NB4 (cell line): ENCODE results near the gene JHY.

Source experiments
- DNase-seq: peaks from one replicate; pipeline ENCODE4 v3.0.0; 2010; ENCODE audit warnings: low read depth
- H3K4me3 ChIP-seq: one replicate; pipeline ENCODE4 v1.5.1; 2011; ENCODE audit warnings: mild to moderate bottlenecking, low read depth, low read length, moderate library complexity
- MYC ChIP-seq: IDR thresholded peaks from 2 replicates; pipeline ENCODE4 v1.6.1; 2011; ENCODE audit warnings: low read depth, low read length
- POLR2A ChIP-seq: IDR thresholded peaks from 2 replicates; pipeline ENCODE4 v1.6.1; 2011; ENCODE audit warnings: mild to moderate bottlenecking; ENCODE audit not compliant: insufficient read length; ENCODE audit errors: extremely low read depth
- TF ChIP-seq, protein P1 (sequence below): IDR thresholded peaks from 2 replicates; pipeline ENCODE4 v1.6.1; 2011; ENCODE audit warnings: low read depth, low read length
- TF ChIP-seq, protein P2 (sequence below): IDR thresholded peaks from one replicate; pipeline ENCODE4 v1.5.1; 2012; ENCODE audit warnings: low read depth, low read length

The JHY gene

DNA sequence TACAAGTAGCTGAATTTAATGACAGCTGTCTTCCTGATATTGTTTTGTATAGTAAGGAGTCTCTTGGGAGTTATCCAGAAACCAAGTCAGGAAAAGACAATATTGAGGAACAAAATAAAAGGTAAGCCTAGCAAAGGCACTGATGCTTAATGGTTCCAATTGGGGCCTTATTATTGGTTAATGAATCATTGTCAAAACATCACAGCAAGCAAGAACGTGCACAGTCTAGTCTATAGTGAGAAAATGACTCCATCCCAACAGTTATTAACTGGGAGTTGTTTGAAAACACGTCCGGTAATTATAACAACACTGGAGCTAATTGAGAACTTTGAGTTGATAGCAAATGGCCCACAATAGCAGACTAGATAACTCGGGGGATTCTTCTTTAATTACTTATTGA lies 81.4 kb downstream of the JHY start:
- TF ChIP-seq MYC: no peak
- TF ChIP-seq, protein P1, sequence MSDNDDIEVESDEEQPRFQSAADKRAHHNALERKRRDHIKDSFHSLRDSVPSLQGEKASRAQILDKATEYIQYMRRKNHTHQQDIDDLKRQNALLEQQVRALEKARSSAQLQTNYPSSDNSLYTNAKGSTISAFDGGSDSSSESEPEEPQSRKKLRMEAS: no peak
- no peak for TF ChIP-seq POLR2A
- TF ChIP-seq, protein P2, sequence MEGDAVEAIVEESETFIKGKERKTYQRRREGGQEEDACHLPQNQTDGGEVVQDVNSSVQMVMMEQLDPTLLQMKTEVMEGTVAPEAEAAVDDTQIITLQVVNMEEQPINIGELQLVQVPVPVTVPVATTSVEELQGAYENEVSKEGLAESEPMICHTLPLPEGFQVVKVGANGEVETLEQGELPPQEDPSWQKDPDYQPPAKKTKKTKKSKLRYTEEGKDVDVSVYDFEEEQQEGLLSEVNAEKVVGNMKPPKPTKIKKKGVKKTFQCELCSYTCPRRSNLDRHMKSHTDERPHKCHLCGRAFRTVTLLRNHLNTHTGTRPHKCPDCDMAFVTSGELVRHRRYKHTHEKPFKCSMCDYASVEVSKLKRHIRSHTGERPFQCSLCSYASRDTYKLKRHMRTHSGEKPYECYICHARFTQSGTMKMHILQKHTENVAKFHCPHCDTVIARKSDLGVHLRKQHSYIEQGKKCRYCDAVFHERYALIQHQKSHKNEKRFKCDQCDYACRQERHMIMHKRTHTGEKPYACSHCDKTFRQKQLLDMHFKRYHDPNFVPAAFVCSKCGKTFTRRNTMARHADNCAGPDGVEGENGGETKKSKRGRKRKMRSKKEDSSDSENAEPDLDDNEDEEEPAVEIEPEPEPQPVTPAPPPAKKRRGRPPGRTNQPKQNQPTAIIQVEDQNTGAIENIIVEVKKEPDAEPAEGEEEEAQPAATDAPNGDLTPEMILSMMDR: no peak
- H3K4me3 ChIP-seq: no peak overlapping the region
- DNase-seq: no peak

DNA sequence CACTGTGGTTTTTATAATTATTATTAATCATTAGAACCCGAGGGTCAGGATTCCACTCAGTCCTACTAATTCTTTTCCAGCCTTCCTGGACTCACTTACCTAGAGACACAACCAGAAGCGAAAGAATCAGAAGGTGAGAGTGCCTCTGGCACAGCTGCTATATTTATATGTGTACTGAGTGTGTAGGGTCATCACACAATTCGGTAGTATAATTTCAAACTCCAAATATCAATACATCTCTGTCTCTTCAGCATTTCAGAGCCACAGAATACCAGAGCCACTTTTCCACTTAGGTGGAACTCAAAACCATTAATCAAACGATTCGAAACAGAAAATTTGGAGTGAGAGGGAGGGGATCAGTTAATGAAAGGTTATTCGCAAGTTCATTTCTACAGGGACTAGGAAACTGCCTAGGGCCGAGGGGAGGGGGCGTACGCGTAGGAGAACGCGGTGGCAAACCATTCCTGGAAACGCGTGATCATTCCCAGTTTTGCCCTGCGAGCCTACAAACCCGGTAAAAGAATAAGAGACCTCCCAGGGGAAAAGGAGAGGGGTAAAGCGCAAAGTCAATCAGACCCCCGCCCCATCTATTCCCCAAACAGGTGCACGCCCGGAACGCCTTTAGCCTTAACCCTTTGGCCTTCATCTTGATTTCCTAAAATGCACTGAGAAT lies 93.6 kb downstream of the JHY start:
- no peak overlapping the region for H3K4me3 ChIP-seq
- TF ChIP-seq MYC (no peak), POLR2A (no peak)
- TF ChIP-seq, protein P2: no peak
- TF ChIP-seq, protein P1: no peak
- DNase-seq: no peak

DNA sequence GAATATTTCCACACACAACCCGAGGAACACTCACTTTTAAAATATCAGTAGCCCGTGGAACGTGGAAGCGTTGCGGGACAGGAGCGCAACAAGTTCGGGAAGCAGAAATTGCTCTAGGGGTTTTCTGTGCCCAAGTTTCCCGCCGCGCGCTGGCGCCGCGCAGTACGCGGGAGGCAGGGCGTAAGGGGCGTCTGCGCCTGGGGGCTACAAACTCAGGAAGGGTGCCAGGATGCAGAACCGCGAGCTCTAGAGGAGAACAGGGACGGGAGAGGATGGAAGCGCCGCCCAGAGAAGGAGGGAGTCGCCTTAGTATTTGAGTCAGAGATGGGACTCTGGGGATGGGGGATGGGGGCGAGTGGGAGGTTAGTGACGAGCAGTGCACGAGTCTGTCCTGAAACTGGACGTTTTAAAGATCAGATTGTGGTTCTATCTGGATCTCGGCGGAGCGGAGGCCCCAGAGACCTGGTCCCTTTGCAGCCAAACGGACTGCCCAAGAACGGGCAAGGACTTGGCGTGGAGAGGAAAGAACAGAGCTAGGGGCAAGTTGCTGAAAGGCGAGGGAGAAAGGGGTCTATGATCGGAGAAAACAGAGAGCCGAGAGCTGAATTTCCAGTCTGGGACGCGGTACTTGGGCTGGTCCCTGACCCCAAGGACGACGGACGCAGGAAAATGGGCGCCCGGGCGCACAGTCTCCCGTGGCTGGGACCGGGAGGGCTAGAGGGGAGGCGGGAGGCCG lies 94.3 kb downstream of the JHY start:
- no peak for DNase-seq
- no peak overlapping the region for H3K4me3 ChIP-seq
- no peak for TF ChIP-seq POLR2A
- no peak for TF ChIP-seq MYC
- TF ChIP-seq, protein P2: no peak
- TF ChIP-seq, protein P1: no peak

DNA sequence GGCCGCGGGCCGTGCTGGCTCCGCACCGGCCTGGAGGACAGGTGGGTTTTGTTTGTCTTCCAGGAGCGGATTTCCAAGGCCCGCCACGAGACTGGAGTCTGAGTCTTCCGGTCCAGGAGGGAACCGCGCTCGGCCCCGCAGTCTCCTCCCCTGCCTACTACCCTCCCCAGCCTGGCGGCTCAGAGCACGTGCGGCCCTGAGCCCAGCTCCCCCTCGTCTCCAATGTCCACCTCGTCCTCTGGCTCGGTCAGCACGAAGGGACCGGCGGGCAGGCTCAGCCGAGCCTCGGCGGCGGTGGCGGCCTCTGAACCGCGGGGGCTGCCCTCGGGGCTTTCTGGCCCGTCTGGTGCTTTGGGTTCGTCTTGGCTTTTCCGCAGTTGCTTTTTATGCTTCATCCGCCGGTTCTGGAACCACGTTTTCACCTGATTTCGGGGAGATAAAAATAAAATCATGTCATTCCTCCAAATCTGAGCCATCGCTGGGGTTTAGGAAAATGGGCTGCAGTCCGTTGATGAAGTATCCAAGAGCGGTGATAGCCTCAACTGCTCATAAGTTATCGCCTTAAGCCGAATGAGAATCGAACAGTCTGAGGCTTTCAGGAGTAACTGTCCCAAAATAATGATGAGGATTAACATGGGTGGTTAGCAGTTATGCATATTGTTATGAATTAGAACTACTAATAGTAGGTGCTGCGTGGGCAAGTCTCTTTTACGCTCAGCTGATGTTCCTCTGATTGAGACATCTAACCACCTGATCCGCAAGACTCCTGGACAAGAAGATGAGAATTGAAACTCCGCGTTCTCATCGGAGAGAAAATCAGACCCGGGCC lies 95.1 kb downstream of the JHY start:
- TF ChIP-seq, protein P1: no peak
- TF ChIP-seq POLR2A (no peak), MYC (no peak)
- TF ChIP-seq, protein P2: no peak
- no peak for DNase-seq
- no peak overlapping the region for H3K4me3 ChIP-seq

DNA sequence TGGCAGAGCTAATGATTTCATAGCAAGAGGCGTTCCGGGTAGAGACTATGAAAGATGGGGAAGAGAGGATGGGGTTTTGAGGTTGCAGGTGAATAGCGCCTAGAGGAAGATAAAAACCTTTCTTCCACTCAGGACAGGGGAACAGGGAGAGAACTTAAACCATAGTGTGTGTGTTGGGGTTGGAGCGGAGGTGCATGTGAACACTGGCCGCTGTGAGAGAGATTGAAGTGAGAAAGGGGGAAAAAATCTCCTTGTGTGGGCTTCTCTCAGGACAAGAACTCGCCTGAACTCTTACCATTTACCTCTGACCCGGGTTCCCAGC lies 95.7 kb downstream of the JHY start:
- TF ChIP-seq POLR2A: no peak
- DNase-seq: no peak
- H3K4me3 ChIP-seq: no peak overlapping the region

DNA sequence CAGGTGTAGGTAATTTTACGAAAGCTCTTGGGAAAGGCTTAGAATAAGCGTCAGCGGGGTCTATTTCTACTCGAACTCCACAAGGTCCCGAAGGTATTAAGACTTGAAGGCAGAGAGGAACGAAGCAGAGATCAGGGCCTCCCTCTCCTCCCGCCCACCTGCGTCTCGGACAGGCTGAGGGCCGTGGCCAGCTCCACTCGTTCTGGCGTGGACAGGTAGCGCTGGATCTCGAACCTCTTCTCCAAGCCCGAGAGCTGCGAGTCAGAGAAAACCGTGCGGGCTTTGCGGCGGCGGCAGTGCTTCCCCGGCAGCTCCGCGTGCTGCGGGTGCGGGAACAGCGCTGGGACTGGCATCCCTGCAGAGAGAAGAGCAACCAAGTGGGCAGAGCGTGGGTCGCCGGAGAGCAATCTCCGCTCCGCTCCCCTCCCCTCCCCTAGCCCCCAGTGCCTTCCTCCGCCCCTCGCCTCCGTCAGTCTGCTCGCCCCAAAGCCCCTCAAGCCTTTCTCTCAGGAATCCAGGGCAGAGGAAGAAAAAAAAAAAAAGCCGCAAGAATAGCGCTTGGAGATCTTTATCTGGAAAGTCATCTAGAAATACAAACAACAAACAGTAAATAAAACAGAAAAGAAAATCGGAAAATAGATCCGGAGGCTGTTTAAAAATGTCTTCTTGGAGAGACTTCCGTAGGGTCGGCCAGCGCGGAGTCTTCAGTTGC lies 96.7 kb downstream of the JHY start:
- no peak for TF ChIP-seq MYC
- no peak for TF ChIP-seq POLR2A
- TF ChIP-seq, protein P2: no peak
- TF ChIP-seq, protein P1: no peak
- no peak overlapping the region for H3K4me3 ChIP-seq

More for the DNA sequence above, 96.7 kb downstream of the JHY start:
- no peak for DNase-seq
